GM12873 (cell line): ENCODE results near the gene GBE1.

ENCODE experiments used
- TF ChIP-seq, protein P1 (sequence below): IDR thresholded peaks from 2 replicates; pipeline ENCODE4 v1.5.1; 2012; ENCODE audit warnings: low read depth, mild to moderate bottlenecking, moderate library complexity, low read length, control low read depth; ENCODE audit not compliant: insufficient read depth; ENCODE audit errors: missing control alignments

The GBE1 gene

DNA sequence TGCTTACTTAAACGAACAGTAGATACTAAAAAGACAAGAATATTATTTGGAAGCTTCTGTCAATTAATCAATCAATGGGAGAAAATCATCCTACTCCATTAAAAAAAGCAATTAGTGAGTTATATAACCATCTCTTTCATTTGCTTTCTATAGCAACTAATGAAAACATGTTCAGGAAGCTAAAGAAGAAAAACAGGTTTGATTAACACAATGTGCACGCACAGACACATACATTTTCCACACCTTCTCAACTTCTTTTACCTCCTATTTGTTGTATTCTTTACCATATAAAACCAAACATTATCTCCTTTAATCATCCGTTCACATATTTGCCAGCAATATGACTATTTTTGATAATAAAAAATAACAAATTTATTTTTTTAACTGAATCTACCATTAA is 111.3 kb downstream of the GBE1 start:
- TF ChIP-seq, protein P1, sequence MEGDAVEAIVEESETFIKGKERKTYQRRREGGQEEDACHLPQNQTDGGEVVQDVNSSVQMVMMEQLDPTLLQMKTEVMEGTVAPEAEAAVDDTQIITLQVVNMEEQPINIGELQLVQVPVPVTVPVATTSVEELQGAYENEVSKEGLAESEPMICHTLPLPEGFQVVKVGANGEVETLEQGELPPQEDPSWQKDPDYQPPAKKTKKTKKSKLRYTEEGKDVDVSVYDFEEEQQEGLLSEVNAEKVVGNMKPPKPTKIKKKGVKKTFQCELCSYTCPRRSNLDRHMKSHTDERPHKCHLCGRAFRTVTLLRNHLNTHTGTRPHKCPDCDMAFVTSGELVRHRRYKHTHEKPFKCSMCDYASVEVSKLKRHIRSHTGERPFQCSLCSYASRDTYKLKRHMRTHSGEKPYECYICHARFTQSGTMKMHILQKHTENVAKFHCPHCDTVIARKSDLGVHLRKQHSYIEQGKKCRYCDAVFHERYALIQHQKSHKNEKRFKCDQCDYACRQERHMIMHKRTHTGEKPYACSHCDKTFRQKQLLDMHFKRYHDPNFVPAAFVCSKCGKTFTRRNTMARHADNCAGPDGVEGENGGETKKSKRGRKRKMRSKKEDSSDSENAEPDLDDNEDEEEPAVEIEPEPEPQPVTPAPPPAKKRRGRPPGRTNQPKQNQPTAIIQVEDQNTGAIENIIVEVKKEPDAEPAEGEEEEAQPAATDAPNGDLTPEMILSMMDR: no peak

DNA sequence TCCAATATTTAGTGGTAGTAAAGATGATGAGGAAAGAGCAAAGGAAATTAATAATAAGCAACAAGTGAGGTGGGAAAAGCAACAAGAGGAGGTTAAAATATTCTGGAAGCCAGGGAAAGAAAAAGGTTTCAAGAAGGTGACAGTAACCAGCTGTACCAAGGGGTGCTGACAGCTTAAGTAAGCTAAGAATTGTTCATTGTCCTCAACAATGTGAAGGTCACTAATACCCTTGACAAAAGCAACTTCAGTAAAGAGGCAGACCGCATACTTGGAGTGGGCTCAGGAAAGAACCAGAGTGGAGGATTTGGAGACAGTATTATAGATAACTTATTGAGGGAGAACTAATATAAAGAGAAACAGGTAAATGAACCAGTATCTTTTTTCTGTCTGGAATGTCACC is 116.2 kb downstream of the GBE1 start:
- TF ChIP-seq, protein P1: no peak

DNA sequence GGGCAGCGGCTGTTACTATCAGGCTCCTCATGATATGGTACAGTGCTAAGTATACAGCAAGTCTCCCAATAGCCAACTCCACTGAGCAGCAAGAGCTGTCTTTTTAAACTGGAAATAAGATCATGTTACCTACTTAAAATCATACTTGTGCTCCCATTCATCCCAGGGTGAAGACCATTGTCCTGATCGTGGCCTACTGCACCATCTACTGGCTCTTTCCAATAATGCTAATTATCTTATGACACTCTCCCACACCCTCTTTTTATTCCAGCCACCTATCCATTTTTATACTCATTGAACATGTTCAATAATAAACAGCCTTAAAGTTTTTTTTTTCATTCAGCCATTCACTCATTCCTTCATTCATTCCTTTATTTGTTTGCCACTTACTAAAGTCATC is 117.7 kb downstream of the GBE1 start:
- TF ChIP-seq, protein P1: peak; percentile 24

DNA sequence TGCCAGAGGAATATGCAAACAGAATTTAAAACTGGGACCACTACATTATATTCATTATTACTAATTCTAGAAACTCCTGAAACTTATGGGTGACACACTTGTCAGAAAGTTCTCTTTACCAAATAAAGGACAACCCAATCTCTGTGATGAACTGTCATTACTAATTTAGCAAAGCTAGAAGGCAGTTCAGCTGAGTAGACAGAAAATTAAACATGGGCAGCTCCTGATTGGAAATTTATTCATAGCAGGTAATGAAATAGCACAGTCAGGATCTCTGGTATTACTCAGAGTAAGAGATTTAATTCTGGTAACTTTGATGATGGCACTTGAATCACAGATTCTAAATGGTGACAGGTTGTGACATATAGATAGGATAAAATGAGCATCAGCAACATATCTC is 123.0 kb downstream of the GBE1 start:
- TF ChIP-seq, protein P1: no peak

DNA sequence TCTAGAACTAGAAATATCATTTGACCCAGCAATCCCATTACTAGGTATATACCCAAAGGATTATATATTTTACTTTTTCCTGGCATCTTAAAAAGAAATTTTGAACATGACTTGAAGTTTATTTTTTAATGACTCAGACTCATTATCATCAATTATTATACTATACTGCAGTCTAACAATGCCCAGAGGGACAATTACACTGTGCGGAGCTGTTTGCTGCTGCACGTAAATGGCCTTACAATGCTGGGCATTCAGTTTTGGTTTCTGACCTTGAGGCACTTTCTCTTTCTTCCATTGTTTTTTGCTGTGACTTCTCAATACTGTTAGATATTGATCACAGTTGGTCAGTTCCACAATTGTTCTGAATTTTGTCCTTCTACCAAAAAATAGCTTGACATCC is 128.8 kb downstream of the GBE1 start:
- TF ChIP-seq, protein P1: no peak

DNA sequence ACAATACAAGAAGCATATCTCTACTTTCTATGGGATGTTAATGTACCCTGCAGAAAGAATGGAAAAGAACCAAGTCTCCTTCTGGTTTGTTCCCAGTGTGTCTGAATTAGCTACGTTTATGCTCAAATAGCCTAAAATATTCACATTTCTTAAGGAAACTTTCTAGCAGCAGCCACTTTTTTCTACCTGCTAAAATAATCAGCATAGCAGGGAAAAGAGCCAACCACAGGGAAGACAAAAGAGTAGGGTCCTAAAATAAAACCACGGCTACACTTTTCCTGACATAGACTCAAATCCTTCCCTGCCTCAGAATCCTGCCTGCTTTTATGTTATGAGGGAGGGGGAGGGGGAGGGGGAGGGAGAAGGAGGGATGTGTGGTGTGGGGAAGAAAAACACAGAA is 136.7 kb downstream of the GBE1 start:
- TF ChIP-seq, protein P1: no peak

DNA sequence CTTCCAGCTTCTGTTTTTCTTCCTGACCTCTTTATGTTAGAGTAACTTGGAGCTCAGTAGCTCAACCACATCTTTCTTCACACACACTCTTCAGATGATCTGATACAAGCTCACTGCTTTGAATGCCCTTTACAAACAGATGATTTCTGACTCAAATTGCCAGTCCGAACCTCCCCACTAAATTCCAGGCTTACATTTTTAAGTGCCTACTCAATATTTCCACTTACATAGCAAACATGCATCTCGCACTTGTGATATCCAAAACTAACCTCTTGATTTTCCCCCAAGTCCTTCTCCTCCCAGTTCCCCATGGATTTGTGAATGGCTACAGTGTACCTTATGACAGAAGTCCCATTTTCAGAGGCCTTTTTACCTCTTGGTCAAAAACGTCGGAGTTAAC is 139.1 kb downstream of the GBE1 start:
- TF ChIP-seq, protein P1: no peak

DNA sequence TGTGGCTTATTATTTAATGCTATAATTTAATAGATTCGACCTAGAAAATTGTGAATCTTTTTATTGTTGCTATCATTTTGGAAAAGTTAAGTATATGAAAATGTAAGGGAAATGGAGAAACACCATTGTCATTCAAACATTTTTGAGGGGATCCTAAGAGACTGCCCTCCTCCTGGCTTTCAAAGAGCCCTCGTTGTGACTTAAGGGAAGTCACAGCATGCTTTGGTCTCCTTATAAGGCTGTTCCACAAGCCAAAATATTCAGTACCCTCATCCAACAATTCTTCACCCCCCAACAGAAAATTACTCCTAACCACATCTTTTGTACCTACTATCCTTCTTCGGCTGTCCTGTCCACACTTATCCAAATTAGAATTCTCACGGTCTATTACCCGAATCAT is 140.2 kb downstream of the GBE1 start:
- TF ChIP-seq, protein P1: no peak
